GM21447 (cell line): ENCODE measurements around the gene TTC38.

ENCODE experiments used
- ATAC-seq: cut with Tn5 transposase; IDR thresholded peaks from one replicate; pipeline ENCODE4 v1.9.1; 2021; ENCODE audit not compliant: unreplicated experiment

The TTC38 gene

DNA sequence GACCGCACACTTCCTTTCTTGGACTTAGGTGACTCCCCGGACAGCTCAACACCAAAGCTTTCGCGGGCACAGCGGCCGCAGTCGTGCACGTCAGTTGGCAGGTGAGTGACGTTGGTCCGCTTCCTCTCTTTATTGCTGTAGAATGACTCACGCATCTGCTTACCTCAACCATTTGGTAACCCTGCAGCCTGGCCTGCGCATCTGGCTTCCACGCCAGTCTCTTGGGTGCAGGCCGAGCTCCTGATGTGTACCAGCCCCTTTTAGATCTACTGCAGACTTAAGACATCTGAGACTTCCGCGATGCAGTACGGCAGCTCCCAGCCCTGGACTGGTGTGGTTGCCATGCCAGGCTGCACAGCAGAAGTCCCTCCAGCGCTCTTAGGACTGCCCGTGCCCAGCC, 55.4 kb downstream of the TTC38 start:
- no peak for ATAC-seq

GRCh38 chr22:46326066-46326680, 58.4 kb downstream of the TTC38 start:
- no peak for ATAC-seq

DNA sequence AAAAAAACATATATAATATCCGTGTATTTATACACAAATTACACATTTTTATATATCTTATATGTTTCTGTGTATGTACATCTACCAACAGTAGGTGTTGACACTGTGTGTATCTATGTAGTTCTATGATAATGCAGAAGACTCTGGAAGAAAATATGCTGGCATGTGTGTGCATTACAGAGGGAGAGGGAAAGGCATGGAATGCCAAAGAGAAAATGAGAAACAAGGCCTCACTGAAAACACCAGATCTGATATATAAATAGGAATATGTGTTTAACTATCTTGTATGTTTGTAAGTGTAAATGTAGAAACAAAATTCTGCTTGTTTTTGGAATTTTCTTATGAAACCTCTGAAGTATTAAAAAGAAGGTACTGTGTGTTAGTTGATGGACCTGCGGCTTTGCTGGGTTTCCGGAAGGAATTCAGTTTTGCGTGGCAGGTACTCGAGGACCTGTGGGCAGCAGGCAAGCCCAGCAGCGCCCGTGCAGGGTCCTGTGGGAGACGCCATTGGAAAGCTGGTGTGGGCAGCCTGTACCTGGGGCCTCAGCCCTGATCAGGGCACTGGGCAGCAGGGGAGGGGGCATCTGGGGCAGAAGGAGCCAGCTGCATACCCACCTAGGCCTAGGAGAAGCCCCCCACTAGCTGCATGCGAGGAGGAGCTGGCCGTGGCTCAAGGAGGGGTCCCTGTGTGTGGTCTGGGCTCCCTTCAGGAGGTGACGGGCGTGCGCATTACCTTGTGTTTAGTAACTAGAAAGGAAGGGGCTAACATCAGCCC, 60.1 kb downstream of the TTC38 start:
- no peak for ATAC-seq

DNA sequence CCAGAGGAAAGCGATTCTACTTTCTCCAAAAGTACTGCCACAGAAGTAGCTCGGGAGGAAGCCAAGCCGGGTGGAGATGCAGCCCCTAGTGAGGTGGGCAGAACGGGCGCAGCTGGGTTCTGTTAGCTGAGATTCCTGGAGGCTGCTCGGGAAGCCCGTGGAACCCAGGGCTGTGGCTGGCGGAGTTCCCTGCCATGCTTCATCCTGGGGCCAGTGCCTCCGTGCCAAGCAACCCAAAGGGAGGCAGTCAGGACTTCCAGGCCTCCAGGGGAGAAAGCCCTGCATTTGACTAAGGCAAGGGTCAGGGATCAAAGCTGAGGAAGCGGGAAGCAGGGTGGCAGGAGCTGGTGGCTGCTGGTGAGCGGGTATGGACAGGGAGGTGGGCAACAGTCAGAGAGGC, 61.0 kb downstream of the TTC38 start:
- ATAC-seq: no peak

DNA sequence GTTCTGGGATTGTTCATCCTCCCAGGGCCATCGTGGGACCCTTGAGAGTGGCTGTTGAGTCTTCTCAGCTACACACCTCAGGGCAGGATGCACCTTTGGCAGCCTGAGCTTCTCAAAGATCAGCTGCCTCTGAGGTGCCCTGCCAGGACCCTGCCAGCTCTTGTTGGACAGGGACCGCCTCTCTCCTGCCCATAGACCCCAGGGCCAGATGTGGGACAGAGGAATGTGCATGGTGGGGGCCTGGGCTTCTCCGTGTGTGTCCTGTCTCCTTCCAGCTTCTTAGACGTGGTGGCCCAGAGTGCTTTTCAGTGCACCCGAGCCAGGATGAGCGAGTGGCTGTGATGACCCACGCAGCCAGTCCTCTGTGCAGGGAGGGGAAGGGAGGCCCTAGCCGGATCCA, 61.8 kb downstream of the TTC38 start:
- ATAC-seq: no peak

- no peak for ATAC-seq
Measured at GRCh38 chr22:46330426-46330825, 62.6 kb downstream of the TTC38 start.

DNA sequence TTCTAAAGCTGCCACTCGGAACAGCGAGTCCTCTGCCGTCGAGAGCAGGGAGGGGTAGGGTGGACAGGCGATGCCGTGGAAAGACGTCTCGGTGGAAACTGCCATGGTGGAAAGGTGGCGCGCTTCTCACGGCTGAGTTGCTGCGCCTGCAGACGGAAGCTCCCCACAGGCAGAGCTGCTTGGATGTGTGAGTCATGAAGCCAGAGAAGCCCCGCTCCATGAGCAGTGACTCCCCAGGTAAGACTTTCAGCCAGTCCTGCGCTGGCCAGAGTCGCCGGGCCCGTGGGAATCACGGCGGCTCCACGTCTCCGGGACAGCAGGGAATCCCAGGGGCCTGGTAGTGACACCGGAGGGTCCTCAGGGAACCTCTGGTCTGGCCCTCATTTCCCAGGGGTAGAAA, 63.7 kb downstream of the TTC38 start:
- ATAC-seq: no peak

- peak; percentile 76 for ATAC-seq
Measured at GRCh38 chr22:46335201-46336118, 67.7 kb downstream of the TTC38 start, which contains the start of gene TRMU. Gene TRMU (plus strand): TSS chr22:46335714. CDS start chr22:46335765, 51 bp downstream.

DNA sequence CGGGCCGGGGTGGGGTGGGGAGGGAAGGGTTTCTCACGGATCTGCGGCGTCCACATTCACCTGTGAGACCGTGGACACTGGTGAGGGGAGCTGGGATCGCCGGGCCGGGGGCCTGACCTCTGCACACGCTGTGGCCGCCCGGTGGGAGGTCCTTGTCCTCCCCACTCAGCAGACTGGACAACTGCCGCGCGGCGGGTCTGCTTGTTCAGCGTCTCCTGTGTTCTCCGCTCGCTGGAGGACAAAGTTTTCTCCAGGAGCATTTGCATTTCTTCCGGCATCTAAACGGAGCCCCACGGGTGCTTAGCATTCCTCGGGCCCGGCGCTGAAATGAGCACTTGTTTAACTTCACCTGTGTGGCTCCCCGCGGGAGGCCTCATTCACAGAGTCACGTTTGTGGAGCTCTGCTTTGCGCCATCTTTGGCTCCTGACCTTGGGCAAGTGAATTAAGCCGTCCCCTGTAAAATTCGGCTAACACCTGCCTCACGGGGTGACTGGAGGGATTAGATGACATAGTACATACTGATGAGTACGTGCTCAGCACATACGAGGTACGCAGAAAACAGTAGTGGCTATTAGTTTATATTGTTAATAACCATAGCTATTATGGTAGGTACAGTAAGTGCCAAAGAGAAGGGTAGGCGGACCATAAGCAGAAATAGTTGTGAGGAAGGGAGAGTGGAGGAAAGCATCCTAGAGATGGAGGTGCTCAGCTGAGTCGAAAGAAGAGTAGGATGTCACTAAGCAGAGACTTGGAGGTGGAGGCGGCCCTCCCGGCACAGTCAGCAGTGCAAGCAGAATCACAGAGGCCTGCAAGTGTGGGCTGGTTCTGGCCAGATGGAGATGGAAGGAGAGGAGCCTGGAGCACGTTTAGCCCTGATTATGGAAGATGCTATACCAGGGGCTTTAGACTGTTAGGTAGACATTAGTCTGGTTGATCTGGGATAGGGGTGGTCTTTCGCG, 68.6 kb downstream of the TTC38 start:
- ATAC-seq: no peak

DNA sequence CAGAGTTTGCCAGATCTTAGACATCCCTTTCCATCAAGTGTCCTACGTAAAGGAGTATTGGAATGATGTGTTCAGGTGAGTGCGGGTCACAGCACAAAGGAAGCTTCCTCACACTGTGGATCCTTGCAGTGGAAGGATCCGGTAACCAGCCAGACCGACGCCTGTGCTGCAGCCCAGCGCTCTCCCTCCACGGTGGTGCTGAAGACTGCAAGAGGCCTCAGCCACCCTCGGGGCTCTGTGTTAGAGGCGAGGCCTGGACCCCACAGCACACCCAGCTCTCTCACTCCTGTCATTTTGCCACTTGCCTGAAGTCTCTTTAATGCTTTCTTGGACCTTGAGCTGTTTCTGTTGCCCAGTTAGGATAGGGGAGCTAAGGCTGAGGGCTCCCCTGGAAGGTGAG, 70.1 kb downstream of the TTC38 start:
- ATAC-seq: no peak

DNA sequence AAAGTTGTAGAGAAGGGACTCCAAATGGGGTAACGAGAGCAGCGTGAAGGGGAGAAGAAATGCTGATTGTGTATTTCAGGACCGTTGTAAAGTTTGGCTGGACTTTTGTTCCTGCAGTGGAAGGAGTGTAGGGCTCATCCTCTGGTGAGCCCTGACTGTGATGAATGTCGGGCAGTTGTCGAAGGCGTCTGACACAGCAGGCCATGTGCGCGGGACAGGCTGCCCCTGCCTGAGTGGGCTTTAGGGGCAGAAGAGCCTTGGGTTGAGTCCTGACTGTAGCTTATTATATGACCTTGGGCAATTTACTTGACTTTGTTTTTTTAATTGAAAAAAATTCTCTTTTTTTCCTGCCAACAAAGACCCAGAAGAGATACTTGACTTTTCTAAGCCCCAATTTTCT, 70.8 kb downstream of the TTC38 start:
- no peak for ATAC-seq

- no peak for ATAC-seq
Measured at GRCh38 chr22:46339956-46340355, 72.1 kb downstream of the TTC38 start.

DNA sequence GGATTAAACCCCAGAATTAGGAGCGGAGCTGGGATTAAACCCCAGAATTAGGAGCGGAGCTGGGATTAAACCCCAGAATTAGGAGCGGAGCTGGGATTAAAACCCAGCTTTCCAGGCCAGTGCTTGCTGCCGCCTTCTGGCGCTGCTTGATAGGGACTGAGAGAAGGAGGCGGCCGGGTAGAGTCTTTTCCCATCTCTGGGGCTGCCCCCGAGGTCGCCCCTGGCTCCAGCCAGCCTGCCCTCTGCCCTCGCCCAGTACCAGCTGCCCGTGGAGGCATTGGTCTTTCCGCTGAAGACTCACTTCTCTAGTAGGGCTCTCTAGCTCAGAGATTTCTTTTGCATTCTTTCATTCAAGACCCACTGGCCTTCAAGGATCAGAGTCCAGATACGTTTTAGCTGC, 72.9 kb downstream of the TTC38 start:
- no peak for ATAC-seq
